GM21737 (cell line): ENCODE data around the gene LRRC75B.
"Not testable (repeated sequence)": the region's sequence is repeated elsewhere in the genome, so short reads cannot be mapped to it uniquely, and the experiment has no call there.

Experiments
- ATAC-seq: cut with Tn5 transposase; IDR thresholded peaks from one replicate; pipeline ENCODE4 v1.9.1; 2021; ENCODE audit warnings: mild to moderate bottlenecking, moderate library complexity; ENCODE audit not compliant: unreplicated experiment

Gene LRRC75B

DNA sequence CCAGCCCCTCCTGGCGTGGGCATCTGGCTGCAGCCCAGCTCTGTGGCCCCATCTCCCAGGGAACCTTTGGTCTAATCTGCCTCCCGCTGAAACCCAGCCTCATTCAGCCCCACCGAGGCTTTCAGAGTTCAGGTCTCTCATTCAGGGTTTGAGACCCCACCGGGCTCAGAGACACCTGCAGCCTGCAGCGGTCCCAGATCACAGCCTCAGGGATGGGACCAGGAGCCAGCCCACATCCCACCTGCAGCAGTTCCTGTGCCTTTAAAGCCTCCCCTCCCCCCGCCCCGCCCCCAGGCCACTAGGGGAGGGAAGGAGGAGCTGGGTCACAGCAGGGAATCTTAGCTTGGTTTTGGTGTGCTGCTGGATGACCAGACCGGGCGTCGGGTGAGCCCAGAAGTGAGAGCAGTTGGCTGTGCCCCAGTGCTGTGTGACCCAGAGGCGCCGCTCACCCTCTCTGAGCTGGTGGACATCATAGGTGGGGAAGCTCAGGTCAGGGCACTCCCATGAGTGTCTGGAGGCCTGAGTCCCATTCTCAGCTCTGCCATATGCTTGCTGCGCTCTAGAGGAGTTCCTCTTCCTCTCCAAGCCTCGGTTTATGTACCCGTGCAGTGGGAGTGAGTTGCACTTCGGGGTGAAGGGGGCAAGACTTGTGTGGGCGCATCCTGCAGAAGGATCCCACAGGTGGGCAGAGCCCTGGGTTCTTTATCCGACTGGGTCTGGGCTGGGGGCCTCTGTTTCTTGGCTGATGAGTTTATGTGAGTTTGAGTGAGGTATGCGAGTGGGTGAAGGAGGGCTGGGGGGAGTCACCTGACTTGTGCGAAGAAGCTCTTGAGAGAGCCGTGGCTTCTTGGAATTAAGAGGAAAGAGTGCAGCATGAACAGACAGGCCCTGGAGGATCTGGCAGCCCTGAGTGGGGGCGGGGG is 10.2 kb upstream of the LRRC75B start, which contains the start of gene GGT1:
Gene GGT1, plus strand, starts transcription at position 347 of the 923 bp plus-strand sequence. CDS start 7,889 bp downstream, outside the sequence.
- ATAC-seq = not testable (repeated sequence)

- ATAC-seq = not testable (repeated sequence)
Measured at GRCh38 chr22:24602105-24602749, 9.4 kb upstream of the LRRC75B start.

DNA sequence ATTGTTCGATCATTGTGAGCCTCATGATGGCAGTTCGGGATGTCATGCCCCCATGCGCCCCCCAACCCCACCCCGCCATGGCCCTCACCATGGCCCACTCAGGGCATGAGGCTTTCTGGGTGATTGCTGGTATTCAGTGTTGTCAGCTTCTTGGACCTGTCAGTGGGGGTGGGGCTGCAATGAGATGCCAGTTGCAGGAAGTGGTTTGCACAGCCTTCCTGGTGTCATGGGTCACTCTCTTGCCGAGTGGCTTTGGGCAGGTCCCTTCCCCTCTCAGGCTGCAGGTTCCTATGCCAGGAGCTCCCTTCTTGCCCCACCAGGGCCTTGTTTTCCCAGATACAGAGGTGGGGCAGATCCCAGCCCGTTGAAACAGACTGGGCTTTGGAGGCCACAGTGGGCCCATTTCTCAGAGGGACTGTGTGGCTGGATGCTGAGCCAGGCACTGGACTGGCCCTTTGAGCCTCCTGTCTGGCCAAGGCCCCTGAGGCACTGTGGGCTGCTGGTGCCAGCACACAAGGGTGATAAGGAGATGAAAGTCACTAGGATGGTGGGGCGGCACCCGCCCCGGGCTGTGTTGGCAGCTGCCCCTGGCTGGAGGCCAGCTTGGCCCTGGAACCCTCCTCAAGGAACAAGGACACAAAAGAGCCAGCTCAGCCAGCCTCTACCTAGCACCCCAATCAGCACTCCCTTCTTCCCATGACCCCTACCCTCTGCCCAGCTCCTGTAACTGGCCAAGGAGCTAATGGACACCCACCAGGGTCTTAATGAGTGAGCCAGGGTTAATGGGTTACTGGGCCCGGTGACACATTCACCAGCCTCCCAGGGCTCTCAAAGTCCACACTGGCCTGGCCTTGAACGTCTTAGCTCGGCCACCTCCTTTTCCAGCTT is 8.6 kb upstream of the LRRC75B start:
- no peak for ATAC-seq

DNA sequence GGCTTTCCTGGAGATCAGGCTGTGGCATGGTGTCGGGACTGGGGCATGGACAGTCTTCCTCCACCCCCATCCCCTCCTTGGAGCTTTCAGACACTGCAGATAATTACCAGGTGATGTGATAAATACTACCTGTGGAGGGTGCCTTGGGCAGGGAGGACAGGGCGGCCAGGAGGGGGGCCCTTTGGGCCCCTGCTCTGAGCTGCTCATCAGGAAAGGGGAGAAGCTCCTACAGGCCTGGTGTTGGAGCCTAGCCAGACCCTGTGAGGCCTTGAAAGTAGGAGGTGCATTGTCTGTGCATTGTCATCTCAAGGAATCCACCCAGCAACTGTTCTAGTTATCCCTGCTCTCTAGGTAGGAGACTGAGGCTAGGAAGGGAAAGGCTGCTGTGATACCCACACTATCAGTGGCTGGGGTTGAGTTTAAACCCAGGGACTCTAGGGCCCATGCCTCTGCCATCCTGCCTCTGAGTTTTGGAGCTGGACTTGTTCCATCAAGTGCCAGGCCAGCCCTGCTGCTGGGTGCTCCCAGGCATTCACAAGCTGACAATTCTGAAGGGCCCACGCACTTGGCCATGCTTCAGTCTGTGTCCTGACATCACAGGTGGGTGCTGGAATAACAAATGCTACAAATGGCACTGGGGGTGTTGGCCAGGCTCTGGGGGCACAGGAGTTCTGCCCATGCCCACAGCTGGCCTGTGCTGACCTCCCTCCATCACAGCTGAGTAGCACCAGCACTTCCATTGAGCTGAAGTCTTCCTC is 7.3 kb upstream of the LRRC75B start:
- not testable (repeated sequence) for ATAC-seq

- ATAC-seq = no peak
Measured at GRCh38 chr22:24599514-24599913, 6.6 kb upstream of the LRRC75B start.

- not testable (repeated sequence) for ATAC-seq
Measured at GRCh38 chr22:24597076-24597475, 4.2 kb upstream of the LRRC75B start.

GRCh38 chr22:24595863-24596262 is 3.0 kb upstream of the LRRC75B start:
- no peak for ATAC-seq

- ATAC-seq = no peak
Measured at GRCh38 chr22:24595228-24595627, 2.4 kb upstream of the LRRC75B start.

- no peak for ATAC-seq
Measured at GRCh38 chr22:24594569-24595120, 1.8 kb upstream of the LRRC75B start.

GRCh38 chr22:24593836-24594568 is 1.1 kb upstream of the LRRC75B start:
- no peak for ATAC-seq

GRCh38 chr22:24593559-24593835 is 624 bp upstream of the LRRC75B start:
- not testable (repeated sequence) for ATAC-seq

GRCh38 chr22:24592058-24592850 is 619 bp downstream of the LRRC75B start:
- ATAC-seq = no peak

GRCh38 chr22:24591286-24591830 is 1.5 kb downstream of the LRRC75B start:
- ATAC-seq = no peak

- no peak for ATAC-seq
Measured at GRCh38 chr22:24590596-24591173, 2.2 kb downstream of the LRRC75B start.

DNA sequence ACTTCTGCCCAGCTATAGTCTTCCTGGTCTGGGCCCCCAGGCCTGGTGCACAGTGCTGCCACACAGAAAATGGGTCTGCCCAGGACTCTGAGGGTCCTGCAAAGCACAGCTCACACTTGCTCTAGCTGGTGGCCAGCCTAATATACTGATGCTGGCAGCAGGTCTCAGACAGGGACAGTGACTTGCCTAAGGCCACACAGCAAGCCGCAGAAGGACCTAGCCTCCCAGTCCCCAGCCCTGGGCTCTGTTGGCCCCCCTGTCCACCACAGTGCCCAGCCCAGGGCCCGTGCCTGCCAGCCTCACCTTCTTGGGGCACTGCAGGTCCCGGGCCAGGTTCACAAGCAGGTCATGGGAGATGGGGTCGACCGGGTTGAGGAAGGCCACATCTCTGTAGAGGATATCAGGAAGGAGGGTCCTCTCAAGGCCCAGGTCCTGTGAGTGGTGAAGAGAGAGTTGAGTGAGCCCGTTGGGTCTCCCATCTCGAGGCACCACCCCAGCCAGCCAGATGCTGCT is 3.3 kb downstream of the LRRC75B start:
- ATAC-seq = no peak

GRCh38 chr22:24588757-24589481 is 4.0 kb downstream of the LRRC75B start:
- no peak for ATAC-seq

DNA sequence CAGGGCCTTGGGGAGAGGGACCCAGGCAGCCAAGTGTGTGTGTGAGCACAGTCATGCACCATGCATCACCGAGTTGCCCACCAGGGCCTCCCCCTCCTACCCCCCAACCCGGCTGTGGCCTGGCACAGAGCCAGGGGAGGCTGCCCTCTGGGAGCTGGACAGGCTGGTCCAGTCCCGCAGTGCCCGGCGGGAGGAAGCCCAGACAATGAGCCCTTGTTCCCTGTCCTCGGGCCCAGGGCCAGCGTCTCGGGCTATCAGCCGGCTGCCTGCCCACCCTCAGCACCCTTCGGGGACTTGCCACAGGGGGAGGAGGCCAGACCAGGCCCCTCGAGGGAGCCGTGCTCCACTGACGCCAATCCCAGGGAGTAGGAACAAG is 4.5 kb downstream of the LRRC75B start:
- ATAC-seq = no peak
